ENCODE results near the gene CYP21A2.
"Not testable (repeated sequence)": the region's sequence is repeated elsewhere in the genome, so short reads cannot be mapped to it uniquely, and the experiment has no call there.

Gene CYP21A2

DNA sequence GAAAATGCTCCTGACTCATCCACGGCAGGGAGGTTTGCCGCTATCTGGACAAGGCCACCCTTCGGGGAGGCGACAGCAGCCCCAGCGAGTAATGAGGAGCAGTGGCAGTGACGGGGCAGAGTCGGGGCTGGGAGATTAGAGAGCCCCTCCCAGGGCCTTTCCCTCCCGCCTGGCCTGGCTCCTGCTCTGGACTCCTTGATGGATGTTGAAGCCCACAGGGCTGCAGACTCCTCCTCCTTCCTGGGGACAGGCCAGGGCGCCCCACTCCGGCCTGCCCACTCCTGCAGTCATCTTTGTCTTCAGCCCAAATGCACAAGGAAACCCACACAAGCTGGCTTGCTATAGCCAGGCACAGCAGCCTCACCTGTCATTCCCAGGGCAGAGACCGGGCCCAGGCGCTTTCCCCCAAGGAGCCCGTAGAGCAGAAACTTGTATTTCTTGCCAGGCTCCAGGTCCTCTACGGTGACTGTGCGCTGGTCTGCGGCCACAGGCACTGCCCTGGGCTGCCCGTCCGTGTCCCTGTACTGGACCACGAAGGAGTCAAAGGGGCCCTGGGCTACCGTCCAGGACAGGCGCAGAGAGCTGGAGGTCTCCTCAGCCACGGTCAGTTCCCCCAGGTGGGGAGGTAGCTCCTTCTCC lies 7.7 kb downstream of the CYP21A2 start:
- DNase-seq (ENCODE audit: low read depth in 2 of 2) = peak; percentile 7 to 9
- H3K4me3 ChIP-seq (replicated peaks in 1 of 2; ENCODE audit: low read depth in 2 of 2, low read length in 2 of 2) = no peak overlapping the region
- TF ChIP-seq, protein P1, sequence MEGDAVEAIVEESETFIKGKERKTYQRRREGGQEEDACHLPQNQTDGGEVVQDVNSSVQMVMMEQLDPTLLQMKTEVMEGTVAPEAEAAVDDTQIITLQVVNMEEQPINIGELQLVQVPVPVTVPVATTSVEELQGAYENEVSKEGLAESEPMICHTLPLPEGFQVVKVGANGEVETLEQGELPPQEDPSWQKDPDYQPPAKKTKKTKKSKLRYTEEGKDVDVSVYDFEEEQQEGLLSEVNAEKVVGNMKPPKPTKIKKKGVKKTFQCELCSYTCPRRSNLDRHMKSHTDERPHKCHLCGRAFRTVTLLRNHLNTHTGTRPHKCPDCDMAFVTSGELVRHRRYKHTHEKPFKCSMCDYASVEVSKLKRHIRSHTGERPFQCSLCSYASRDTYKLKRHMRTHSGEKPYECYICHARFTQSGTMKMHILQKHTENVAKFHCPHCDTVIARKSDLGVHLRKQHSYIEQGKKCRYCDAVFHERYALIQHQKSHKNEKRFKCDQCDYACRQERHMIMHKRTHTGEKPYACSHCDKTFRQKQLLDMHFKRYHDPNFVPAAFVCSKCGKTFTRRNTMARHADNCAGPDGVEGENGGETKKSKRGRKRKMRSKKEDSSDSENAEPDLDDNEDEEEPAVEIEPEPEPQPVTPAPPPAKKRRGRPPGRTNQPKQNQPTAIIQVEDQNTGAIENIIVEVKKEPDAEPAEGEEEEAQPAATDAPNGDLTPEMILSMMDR (IDR thresholded peaks at IDR 0.05; ENCODE audit: low read depth, low read length) = no peak

DNA sequence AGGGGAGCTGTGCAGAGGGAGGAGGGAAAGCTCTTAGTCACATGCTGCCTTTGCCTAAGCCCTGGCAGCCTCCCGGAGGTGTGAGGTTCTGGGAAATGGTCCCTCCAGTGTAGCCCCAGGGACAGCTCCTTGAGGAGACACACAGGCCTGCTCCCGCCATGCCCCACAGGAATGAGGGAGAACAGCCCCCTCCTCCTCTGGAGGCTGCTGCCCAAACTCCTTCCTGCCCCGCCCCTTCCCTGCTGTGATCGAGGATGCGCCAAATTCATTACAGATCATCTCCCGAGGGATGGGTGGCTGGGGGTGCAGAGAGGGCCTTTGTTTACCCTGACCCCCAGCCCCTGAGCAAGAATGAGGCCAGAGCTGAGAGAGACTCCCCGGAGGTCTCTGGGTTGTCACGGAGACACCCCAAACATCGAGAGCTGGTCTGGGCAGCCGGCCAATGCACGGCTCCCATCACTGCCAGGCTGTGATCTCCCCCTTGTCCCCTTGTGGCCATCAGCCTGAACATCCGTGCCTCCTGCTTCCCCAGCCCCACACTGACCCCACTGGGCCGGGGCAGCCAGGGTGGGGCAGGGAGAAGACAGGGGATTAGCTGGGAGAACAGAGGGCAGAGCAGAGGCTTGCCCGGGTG lies 8.4 kb downstream of the CYP21A2 start:
- H3K4me3 ChIP-seq (replicated peaks in 1 of 2; ENCODE audit: low read depth in 2 of 2, low read length in 2 of 2) = no peak overlapping the region
- peak; percentile 33 to 61 for DNase-seq (ENCODE audit: low read depth in 2 of 2)
- TF ChIP-seq, protein P1 (IDR thresholded peaks at IDR 0.05; ENCODE audit: low read depth, low read length) = no peak

GRCh38 chr6:32047084-32047478 lies 8.9 kb downstream of the CYP21A2 start:
- peak; percentile 65 to 66 for DNase-seq (ENCODE audit: low read depth in 2 of 2)
- TF ChIP-seq, protein P1 (IDR thresholded peaks at IDR 0.05; ENCODE audit: low read depth, low read length) = no peak
- H3K4me3 ChIP-seq (replicated peaks in 1 of 2; ENCODE audit: low read depth in 2 of 2, low read length in 2 of 2) = no peak overlapping the region

GRCh38 chr6:32047539-32047854 lies 9.3 kb downstream of the CYP21A2 start:
- DNase-seq (ENCODE audit: low read depth in 2 of 2) = no peak
- TF ChIP-seq, protein P1 (IDR thresholded peaks at IDR 0.05; ENCODE audit: low read depth, low read length) = no peak
- no peak overlapping the region for H3K4me3 ChIP-seq (replicated peaks in 1 of 2; ENCODE audit: low read depth in 2 of 2, low read length in 2 of 2)

- TF ChIP-seq, protein P1 (IDR thresholded peaks at IDR 0.05; ENCODE audit: low read depth, low read length) = peak; percentile 78
- DNase-seq (ENCODE audit: low read depth in 2 of 2) = peak; percentile 67 to 68
- no peak overlapping the region for H3K4me3 ChIP-seq (replicated peaks in 1 of 2; ENCODE audit: low read depth in 2 of 2, low read length in 2 of 2)
Measured at GRCh38 chr6:32047855-32048766, 9.9 kb downstream of the CYP21A2 start.

DNA sequence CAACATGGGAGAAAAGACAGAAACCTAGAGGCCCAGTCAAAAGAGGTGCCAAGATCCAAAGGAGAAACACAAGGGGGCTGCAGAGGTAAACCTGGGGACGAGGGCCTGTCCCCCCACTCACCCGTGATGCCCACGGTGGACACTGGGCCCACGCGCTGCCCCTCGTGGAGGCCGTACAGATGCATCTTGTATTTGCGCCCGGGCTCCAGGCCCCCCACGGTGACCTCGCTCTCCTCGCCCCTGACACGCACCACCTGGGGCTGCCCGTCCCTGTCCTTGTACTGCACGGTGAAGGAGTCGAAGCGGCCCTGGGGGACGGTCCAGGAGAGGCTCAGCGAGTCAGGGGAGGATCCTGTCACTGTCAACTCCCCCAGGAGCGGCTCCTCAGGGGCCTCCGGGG lies 10.9 kb downstream of the CYP21A2 start:
- not testable (repeated sequence) for DNase-seq (ENCODE audit: low read depth in 2 of 2); H3K4me3 ChIP-seq (replicated peaks in 1 of 2; ENCODE audit: low read depth in 2 of 2, low read length in 2 of 2)

DNA sequence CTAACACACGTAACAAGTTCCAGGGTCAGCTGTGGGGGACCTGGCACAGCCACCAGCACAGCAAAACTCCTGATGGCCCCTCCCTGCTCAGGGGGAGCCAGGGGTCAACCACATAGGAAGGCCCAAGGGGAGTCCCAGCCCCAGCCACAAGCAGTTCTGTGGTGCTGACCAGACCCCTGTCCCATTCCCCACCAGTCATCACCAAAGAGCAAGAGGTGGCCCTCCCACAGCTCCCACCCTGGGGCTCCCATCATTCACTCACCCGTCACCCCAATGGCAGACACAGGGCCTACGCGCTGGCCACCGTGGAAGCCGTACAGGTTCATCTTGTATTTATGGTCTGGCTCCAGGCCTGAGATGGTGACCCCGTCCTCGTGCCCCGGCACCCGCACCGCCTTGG lies 11.5 kb downstream of the CYP21A2 start:
- not testable (repeated sequence) for H3K4me3 ChIP-seq (replicated peaks in 1 of 2; ENCODE audit: low read depth in 2 of 2, low read length in 2 of 2); DNase-seq (ENCODE audit: low read depth in 2 of 2)
